GM19372 (cell line): ENCODE data around the gene CHST15.
A peak's percentile ranks its signal among the peaks of the same experiment; 100 is the strongest.
"Not testable (repeated sequence)": the region's sequence is repeated elsewhere in the genome, so short reads cannot be mapped to it uniquely, and the experiment has no call there.

Experiments used
- ATAC-seq: cut with Tn5 transposase; IDR thresholded peaks from one replicate; pipeline ENCODE4 v1.9.1; 2021; ENCODE audit warnings: mild to moderate bottlenecking, low read depth, moderate library complexity; ENCODE audit not compliant: unreplicated experiment

CHST15 gene

GRCh38 chr10:124048371-124049290 lies 44.8 kb downstream of the CHST15 start:
- ATAC-seq = no peak

- ATAC-seq = no peak
Measured at GRCh38 chr10:124047427-124048152, 45.8 kb downstream of the CHST15 start.

- ATAC-seq = no peak
Measured at GRCh38 chr10:124045801-124046355, 47.5 kb downstream of the CHST15 start.

- no peak for ATAC-seq
Measured at GRCh38 chr10:124045276-124045675, 48.1 kb downstream of the CHST15 start.

- no peak for ATAC-seq
Measured at GRCh38 chr10:124044143-124044862, 49.1 kb downstream of the CHST15 start.

GRCh38 chr10:124043310-124044142 lies 49.9 kb downstream of the CHST15 start:
- ATAC-seq = peak; percentile 88

GRCh38 chr10:124042656-124043309 lies 50.6 kb downstream of the CHST15 start:
- peak; percentile 8 for ATAC-seq

- ATAC-seq = no peak
Measured at GRCh38 chr10:124041675-124042445, 51.5 kb downstream of the CHST15 start.

GRCh38 chr10:124040451-124041188 lies 52.8 kb downstream of the CHST15 start:
- no peak for ATAC-seq

- no peak for ATAC-seq
Measured at GRCh38 chr10:124039483-124040013, 53.9 kb downstream of the CHST15 start.

GRCh38 chr10:124037784-124038183 lies 55.6 kb downstream of the CHST15 start:
- no peak for ATAC-seq

GRCh38 chr10:124037286-124037685 lies 56.1 kb downstream of the CHST15 start:
- no peak for ATAC-seq

GRCh38 chr10:124036746-124037145 lies 56.7 kb downstream of the CHST15 start:
- ATAC-seq = no peak

- peak; percentile 96 for ATAC-seq
Measured at GRCh38 chr10:124035928-124036558, 57.4 kb downstream of the CHST15 start.

GRCh38 chr10:124035306-124035927 lies 58.0 kb downstream of the CHST15 start:
- ATAC-seq = peak; percentile 7

GRCh38 chr10:124034576-124035305 lies 58.7 kb downstream of the CHST15 start:
- ATAC-seq = not testable (repeated sequence)
